ENCODE data around the gene TMEM271.

- TF ChIP-seq CTCF (IDR thresholded peaks at IDR 0.05) (no peak), EZH2phosphoT487 (IDR thresholded peaks at IDR 0.05) (no peak), EZH2 (IDR thresholded peaks at IDR 0.05) (no peak)
Measured at GRCh38 chr4:622996-623913, 47.2 kb upstream of the TMEM271 start.

Data from neural progenitor cell (in vitro differentiated cells).